ENCODE results near the gene KLHL25. TPM values are rescaled to one million over a fixed set of nuclear protein-coding genes. Genes with fewer than 3 reads are reported as not detected.

Gene KLHL25
- polyA plus RNA-seq, 3 donors from 2014 or later, result 1.2 to 2.6 TPM; not detected in 1

GRCh38 chr15:85778107-85778776 lies 16.5 kb downstream of the KLHL25 start:
- peaks cover 7 to 10% of the 10 kb centered on the region in 2 donors for H3K4me1 Mint-ChIP-seq
- H3K27ac Mint-ChIP-seq, result no peak overlapping the region
- H3K9me3 Mint-ChIP-seq, result no peaks in the 10 kb centered on the region
- H3K4me3 Mint-ChIP-seq, result no peak overlapping the region
- H3K27me3 Mint-ChIP-seq (ENCODE audit: low read depth in 3 of 3), result peaks cover 0 to 4% (median 0%) of the 10 kb centered on the region in 3 donors
- H3K36me3 Mint-ChIP-seq, result no peaks in the 10 kb centered on the region
- DNase-seq, result no peak

GRCh38 chr15:85777250-85778106 lies 17.2 kb downstream of the KLHL25 start:
- DNase-seq, result no peak
- H3K27ac Mint-ChIP-seq, result peak overlapping the region in 1 of 6 donors; percentile 40
- no peak overlapping the region for H3K4me3 Mint-ChIP-seq
- H3K36me3 Mint-ChIP-seq, result no peaks in the 10 kb centered on the region
- H3K27me3 Mint-ChIP-seq (ENCODE audit: low read depth in 3 of 3), result peaks cover 0 to 4% (median 0%) of the 10 kb centered on the region in 3 donors
- no peaks in the 10 kb centered on the region for H3K9me3 Mint-ChIP-seq
- H3K4me1 Mint-ChIP-seq, result peaks cover 5 to 14% of the 10 kb centered on the region in 2 donors

DNA sequence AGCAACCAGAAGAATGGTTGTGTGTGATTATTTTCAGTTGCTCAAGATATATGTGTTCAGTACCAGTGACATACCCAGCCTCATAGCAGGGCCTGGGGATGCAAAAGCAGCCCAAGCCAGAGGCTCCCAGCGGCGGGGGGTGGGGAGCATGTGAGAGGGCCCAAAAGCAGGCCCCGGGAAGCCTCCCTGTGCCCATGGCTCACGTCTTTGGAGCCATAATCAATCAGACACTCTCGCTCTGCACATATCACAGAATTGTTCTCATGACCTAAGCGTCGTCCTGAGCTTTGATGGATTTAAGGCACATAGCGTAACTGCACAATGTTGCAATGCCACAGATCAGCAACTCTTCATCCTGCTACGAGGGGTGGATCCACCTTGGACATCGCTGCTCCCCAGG lies 20.8 kb downstream of the KLHL25 start:
- no peak for DNase-seq
- Mint-ChIP-seq H3K36me3 (no peaks in the 10 kb centered on the region), H3K4me3 (no peak overlapping the region), H3K9me3 (no peaks in the 10 kb centered on the region), H3K27ac (peak overlapping the region in 1 of 6 donors; percentile 40), H3K27me3 (ENCODE audit: low read depth in 3 of 3) (peaks cover 0 to 2% (median 0%) of the 10 kb centered on the region in 3 donors), H3K4me1 (peaks cover 5 to 6% of the 10 kb centered on the region in 2 donors)

GRCh38 chr15:85773249-85773648 lies 21.5 kb downstream of the KLHL25 start:
- Mint-ChIP-seq H3K9me3 (no peaks in the 10 kb centered on the region), H3K27me3 (ENCODE audit: low read depth in 3 of 3) (peaks cover 0 to 2% (median 0%) of the 10 kb centered on the region in 3 donors), H3K4me3 (no peak overlapping the region), H3K4me1 (peaks cover 5% of the 10 kb centered on the region in 2 donors), H3K27ac (no peak overlapping the region), H3K36me3 (no peaks in the 10 kb centered on the region)
- DNase-seq, result no peak

- Mint-ChIP-seq H3K27ac (no peak overlapping the region), H3K4me3 (no peak overlapping the region), H3K36me3 (no peaks in the 10 kb centered on the region), H3K27me3 (ENCODE audit: low read depth in 3 of 3) (peaks cover 0 to 2% (median 0%) of the 10 kb centered on the region in 3 donors), H3K4me1 (peaks cover 2 to 5% of the 10 kb centered on the region in 2 donors), H3K9me3 (no peaks in the 10 kb centered on the region)
- no peak for DNase-seq
Observed at GRCh38 chr15:85772668-85773067, 22.1 kb downstream of the KLHL25 start.

DNA sequence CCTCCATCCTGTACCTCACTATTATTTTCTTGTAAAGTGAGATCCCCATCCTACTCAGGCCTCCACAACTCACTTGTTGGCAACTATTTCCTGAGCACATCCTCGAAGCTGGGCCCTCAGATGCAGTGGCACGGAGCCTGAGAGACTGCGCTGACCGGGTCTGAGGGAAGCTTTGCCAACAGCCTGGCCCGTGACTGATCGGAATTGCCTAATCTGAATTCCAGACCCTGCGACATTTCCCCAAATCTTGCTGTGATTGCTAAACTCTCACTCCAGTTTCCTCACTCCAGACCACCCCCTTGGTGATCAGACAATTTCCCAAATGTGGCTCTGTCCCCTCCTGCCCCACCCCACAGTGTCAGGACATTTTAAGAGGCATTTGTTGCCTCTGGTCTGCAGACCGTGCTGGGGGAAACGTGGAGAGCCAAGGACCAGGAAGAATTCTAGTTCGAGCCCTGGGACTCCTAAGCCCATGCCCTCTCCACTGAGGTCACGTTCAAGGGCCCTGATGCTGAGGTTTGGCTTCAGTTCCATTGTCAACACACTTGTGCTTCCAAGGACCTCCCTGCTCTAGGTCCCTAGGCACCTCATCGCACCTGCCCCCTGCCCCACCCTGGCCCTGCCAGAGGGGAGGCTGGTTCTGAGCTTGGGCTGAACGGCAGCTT lies 22.8 kb downstream of the KLHL25 start:
- Mint-ChIP-seq H3K4me3 (no peak overlapping the region), H3K36me3 (no peaks in the 10 kb centered on the region), H3K4me1 (peaks cover 2 to 5% of the 10 kb centered on the region in 2 donors), H3K9me3 (no peaks in the 10 kb centered on the region), H3K27me3 (ENCODE audit: low read depth in 3 of 3) (peaks cover 0 to 2% (median 0%) of the 10 kb centered on the region in 3 donors), H3K27ac (peak overlapping the region in 1 of 6 donors; percentile 67)
- no peak for DNase-seq

GRCh38 chr15:85771271-85771670 lies 23.5 kb downstream of the KLHL25 start:
- no peak for DNase-seq
- Mint-ChIP-seq H3K4me1 (peaks cover 4 to 5% of the 10 kb centered on the region in 2 donors), H3K27ac (no peak overlapping the region), H3K36me3 (no peaks in the 10 kb centered on the region), H3K9me3 (no peaks in the 10 kb centered on the region), H3K27me3 (ENCODE audit: low read depth in 3 of 3) (peaks cover 0 to 2% (median 0%) of the 10 kb centered on the region in 3 donors), H3K4me3 (no peak overlapping the region)

DNA sequence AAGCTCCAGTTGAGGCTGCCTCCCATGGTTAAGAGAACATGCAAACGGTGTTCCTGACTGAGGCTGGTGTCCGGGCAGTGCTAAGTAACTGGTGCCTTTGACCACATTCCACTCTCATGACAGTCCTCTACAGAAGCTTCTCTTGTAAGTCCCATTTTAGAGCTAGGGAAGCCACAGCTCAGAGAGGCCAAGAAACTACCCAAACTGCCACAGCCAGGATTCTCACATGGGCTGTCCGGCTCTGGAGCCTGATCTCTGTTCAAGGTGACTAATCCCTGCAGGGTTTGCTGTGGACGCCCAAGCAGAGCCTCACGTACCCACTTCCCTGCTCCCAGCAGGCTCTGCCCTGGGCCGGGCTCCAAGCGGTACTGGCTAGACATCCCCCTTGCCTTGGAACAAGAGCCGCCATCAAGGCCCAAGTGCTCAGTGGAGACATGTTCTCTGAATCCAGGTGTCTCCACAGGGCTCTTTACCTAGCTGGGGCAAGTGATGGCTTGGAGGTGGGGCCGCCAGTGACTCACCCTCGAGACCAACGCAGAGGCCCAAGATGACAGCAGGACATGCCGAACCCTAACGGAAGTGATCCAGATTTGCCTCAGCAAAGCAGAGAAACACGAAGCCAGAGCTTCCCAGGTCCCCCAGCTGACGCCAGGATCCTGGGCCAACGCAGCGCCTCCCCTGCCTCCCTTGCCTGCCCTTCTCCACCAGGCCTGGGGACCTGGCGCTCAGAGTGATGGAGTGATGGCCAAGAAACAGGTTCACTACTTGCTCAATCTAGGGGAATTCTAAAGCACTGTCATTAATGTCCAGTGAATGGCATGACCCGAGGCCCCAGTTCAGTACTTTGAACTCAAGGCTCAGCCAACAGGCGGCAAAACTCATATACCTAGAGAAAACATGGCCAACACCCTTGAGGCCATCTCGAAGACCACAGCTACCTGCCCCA lies 24.4 kb downstream of the KLHL25 start:
- H3K9me3 Mint-ChIP-seq, result no peaks in the 10 kb centered on the region

DNA sequence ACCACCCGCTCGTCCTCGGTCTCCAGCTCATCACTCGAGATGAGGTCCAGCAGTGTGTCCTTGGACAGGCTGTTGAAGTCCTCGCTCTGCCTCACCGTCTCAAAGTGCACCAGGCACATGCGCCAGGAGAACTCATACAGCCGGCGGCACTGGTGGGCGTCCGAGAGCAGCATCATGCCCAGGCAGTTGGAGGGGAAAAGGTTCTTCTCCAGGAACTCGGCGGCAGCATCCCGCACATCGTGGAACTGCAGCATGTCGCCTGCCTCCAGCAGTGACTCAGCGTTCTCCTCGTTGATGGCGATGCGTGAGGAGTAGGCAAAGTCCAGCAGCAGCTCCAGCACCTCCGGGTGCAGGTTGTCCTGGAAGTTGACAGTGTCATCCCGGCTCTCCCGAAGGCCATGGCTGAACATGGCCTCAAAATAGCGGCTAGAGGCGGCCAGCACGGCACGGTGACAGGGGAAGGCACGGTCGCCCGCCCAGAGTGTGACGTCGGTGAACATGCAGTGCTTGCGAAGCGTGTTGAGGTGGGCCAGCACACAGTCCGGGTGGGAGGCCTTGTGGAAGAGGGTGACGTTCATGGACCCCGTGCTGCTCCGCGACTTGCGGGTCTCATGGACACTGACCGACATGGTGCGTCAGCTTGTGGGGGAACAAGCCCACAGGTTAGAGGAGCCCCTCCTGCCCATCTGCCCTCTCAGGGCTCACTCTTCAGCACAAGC lies 25.4 kb downstream of the KLHL25 start:
- Mint-ChIP-seq H3K4me3 (no peak overlapping the region), H3K9me3 (no peaks in the 10 kb centered on the region), H3K4me1 (peaks cover 4 to 5% of the 10 kb centered on the region in 2 donors), H3K27me3 (ENCODE audit: low read depth in 3 of 3) (peaks cover 0 to 3% (median 0%) of the 10 kb centered on the region in 3 donors), H3K27ac (no peak overlapping the region), H3K36me3 (no peaks in the 10 kb centered on the region)
- no peak for DNase-seq

More for the DNA sequence above, 24.4 kb downstream of the KLHL25 start:
- peaks cover 0 to 3% (median 0%) of the 10 kb centered on the region in 3 donors for H3K27me3 Mint-ChIP-seq (ENCODE audit: low read depth in 3 of 3)
- no peak overlapping the region for H3K4me3 Mint-ChIP-seq
- H3K36me3 Mint-ChIP-seq, result no peaks in the 10 kb centered on the region
- no peak overlapping the region for H3K27ac Mint-ChIP-seq
- DNase-seq, result no peak
- peaks cover 4 to 5% of the 10 kb centered on the region in 2 donors for H3K4me1 Mint-ChIP-seq

- Mint-ChIP-seq H3K4me3 (no peak overlapping the region), H3K27me3 (ENCODE audit: low read depth in 3 of 3) (peaks cover 0 to 2% (median 0%) of the 10 kb centered on the region in 3 donors), H3K36me3 (no peaks in the 10 kb centered on the region), H3K9me3 (no peaks in the 10 kb centered on the region), H3K27ac (no peak overlapping the region), H3K4me1 (peaks cover 4 to 5% of the 10 kb centered on the region in 2 donors)
- DNase-seq, result no peak
Observed at GRCh38 chr15:85768595-85769168, 26.0 kb downstream of the KLHL25 start.

- Mint-ChIP-seq H3K36me3 (no peaks in the 10 kb centered on the region), H3K27me3 (ENCODE audit: low read depth in 3 of 3) (peaks cover 0 to 2% (median 0%) of the 10 kb centered on the region in 3 donors), H3K4me1 (peaks cover 2 to 5% of the 10 kb centered on the region in 2 donors), H3K9me3 (no peaks in the 10 kb centered on the region), H3K27ac (no peak overlapping the region), H3K4me3 (no peak overlapping the region)
- no peak for DNase-seq
Observed at GRCh38 chr15:85767785-85768529, 26.8 kb downstream of the KLHL25 start.
